Measurements from ENCODE around the gene SMIM31.

The SMIM31 gene

DNA sequence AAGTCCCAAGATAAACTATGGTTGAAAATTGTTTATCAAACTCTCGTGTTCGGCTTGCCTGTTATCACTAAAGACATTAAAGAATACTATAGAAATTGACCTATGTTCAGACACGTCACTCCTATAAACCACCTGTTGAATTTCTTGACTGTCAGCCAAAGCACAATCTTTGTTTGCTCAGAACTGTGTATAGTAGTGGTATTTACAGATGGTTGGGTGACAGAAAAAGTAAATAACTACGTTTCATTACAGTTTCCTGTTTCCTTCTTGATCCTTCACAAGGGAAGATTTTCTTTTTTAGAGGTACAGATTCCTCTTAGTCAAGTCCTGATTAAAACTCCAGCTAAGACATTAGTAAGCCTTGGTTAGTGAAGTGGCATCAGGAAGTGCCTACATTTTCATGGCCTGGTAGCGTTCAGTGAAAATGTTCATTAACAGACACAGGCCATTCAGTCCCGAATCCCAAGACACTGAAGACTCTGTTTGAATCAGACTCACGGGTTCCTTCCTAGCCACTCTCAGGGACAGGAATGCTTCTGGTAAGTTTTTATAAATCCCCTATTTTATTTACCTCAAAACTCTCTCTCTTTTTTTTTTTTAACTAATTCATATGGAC, at the start of gene SMIM31:
Gene SMIM31, plus strand, starts transcription at position 259 of the 616 bp plus-strand sequence. CDS start 16,313 bp downstream, outside the sequence.
- DNase-seq (ENCODE audit: low read depth in 2 of 2) = no peak

- DNase-seq (ENCODE audit: low read depth in 2 of 2) = no peak
Observed at GRCh38 chr4:164706675-164707074, 47.3 kb upstream of the SMIM31 start.

DNA sequence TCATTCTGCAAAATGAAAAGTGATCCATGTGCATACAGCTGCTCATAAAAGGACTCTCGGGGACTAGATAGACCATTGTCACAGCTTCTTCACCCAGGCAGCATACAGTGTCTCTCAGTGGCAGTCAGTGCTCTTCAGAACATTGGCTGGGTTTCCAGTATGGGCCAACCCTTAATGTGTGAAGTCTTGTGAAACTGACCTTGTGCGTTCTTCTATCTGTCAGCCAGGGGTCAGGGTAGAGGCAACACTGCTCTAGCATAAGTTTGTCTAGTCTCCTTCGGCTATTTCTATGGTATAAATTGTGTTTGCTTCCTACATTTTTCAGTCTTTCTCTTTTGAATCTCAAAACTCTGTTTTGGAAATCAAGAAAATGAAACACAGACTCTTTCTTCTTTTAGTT, 37.0 kb upstream of the SMIM31 start:
- DNase-seq (ENCODE audit: low read depth in 2 of 2) = no peak

GRCh38 chr4:164718827-164719226, 35.1 kb upstream of the SMIM31 start:
- DNase-seq (ENCODE audit: low read depth in 2 of 2) = no peak

- no peak for DNase-seq (ENCODE audit: low read depth in 2 of 2)
Observed at GRCh38 chr4:164725066-164725465, 28.9 kb upstream of the SMIM31 start.

DNA sequence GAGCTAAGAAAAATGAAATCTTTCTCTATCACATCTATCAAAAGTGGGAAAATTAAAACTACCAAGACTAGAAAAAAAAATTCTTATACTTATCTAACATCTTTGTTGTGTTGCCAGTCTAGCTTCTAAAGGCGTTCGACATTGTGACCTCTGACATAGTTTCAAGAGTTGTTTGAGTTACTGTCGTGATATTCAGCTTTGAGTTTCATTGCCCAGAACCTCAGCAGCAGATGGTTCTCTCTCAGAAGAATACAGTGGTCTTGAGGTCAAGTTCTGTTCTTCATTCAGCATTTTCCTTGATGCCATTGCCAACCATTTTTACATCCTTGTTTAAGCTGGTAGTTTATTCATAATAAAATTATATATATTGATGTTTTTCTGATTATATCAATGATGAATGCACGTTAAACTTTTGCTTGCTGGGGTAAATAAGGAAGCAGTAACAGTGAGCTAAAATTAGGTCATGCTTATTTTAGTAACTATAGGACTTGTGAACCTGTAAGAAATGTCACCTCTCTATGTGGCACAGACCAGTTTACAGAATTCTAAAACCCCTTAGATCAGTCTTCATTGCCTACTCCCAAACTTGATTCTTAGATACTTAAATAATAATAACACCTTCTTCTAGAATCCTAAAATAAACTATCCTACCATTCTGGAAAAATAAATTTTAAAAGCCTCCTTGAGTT, 23.1 kb upstream of the SMIM31 start:
- DNase-seq (ENCODE audit: low read depth in 2 of 2) = no peak

DNA sequence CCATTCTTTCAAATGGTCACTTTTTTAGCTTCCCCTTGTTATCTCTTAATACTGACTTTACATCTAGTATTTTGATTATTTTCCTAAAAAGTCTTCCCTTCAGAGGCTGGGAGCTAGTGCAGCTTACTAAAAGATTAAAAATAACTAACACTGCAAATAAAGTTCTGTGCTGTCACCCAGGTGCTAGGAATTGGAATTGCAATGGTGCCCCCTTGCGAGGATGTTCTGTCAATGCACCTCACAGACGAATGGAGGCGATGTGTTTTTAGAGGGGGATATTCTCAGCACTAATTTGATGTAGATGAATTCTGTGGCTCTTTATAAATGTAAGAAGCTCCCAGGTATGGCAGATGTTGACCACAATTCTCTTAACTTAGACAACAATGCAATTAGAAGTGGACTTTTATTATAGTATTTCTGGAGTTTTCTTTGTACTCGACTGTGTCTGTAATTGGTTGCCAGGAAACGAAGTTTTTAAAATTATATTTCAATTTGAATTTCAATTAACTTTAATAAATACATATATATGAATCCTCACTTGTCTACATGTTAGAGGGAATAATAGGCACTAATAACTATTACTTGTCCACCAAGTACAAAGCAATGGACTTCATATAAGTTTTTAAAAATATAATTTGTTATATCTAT, 22.0 kb upstream of the SMIM31 start:
- DNase-seq (ENCODE audit: low read depth in 2 of 2) = peak in 1 of 2 donors; percentile 13

GRCh38 chr4:164734484-164734883, 19.4 kb upstream of the SMIM31 start:
- DNase-seq (ENCODE audit: low read depth in 2 of 2) = no peak

GRCh38 chr4:164748375-164748774, 5.6 kb upstream of the SMIM31 start:
- no peak for DNase-seq (ENCODE audit: low read depth in 2 of 2)

- DNase-seq (ENCODE audit: low read depth in 2 of 2) = no peak
Observed at GRCh38 chr4:164755432-164755831, 1.5 kb downstream of the SMIM31 start.

GRCh38 chr4:164756686-164757085, 2.8 kb downstream of the SMIM31 start:
- DNase-seq (ENCODE audit: low read depth in 2 of 2) = no peak

- DNase-seq (ENCODE audit: low read depth in 2 of 2) = no peak
Observed at GRCh38 chr4:164761241-164761640, 7.3 kb downstream of the SMIM31 start.

GRCh38 chr4:164761746-164762275, 7.9 kb downstream of the SMIM31 start:
- no peak for DNase-seq (ENCODE audit: low read depth in 2 of 2)

DNA sequence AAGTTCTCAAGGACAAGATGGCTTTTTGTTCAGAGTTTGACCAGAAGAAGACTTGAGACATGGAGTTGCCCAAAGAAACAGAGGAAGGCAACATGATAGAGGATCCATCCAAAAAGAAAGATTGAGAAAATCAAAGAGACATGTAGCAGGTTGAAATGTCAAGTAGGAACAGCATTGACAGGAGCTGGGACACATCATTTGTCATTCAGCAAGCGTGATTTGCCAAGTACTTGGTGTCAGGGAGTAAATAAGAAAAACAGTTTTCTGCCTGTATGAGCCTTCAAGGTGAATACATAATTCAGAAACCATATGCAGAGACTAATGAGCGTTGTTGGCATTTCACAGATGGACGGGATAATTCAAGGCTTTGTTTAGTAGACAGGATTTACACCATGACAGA, 11.2 kb downstream of the SMIM31 start:
- DNase-seq (ENCODE audit: low read depth in 2 of 2) = no peak

- DNase-seq (ENCODE audit: low read depth in 2 of 2) = no peak
Observed at GRCh38 chr4:164765833-164766232, 11.9 kb downstream of the SMIM31 start.

DNA sequence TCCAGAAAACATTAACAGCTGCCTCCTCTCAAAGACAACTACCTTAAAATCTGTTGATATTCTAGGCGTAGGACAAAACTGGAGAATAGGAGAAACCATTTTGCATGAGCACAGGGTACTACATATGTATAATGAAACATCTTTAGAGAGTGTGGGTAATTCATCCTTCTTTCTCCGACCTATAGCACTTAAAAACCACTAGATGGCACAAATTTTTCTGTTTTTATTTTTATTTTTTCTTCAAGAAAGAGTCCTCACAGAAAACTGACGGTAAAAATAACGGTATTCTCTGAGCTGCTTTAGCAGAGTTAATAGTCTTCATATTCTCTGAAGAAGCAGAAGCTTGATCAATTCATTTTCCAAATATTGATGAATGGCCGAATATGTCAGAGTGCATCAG, 14.6 kb downstream of the SMIM31 start:
- DNase-seq (ENCODE audit: low read depth in 2 of 2) = no peak

DNA sequence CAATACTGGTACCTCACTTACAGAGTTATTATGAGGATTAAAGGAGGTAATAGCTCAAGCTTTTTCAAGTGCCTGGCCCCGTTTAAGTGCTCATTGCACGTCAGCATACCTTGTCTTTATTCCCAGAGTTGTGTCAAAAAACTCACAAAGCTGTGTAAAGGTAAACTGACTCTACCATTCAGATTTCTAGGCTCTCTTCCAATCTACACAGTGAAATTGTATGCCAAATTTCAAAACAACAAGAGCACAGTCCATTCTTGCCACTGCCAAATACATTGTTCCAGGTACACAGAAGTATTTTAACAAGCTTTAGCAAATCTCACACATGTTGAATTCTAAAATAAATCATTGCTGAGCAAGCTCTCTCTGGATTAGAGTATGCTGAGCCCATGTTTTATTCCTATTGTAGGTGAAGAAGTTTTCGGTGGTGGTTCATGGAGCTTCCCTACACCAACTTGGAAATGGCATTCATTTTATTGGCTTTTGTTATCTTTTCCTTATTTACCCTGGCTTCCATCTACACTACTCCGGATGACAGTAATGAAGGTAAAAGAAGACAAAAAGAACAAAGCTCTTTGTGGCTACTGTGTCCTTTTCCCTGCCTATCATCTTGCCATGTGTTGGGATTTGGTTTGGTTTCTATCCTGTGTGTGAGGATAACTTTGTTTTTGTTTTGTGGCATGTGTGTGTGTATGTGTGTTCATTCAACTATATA, 16.2 kb downstream of the SMIM31 start:
- no peak for DNase-seq (ENCODE audit: low read depth in 2 of 2)

DNA sequence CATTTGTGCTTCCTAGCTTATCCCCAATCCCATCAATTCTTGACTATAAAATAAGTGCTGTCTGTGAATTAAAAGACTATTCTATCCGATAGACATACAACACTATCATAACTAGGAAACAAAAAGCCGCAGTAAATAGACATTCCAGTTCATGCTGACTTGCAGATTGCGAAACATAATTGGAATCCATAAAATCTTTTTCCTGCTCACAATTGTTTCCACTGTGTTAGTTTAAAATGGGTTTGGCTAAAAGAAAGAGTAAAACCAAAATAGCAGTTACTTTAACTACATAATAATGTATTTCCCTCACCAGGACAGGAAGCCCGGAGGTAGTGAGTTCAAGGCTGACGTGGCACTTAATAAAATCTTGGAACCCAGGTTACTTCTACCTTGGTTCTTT, 17.2 kb downstream of the SMIM31 start:
- no peak for DNase-seq (ENCODE audit: low read depth in 2 of 2)

DNA sequence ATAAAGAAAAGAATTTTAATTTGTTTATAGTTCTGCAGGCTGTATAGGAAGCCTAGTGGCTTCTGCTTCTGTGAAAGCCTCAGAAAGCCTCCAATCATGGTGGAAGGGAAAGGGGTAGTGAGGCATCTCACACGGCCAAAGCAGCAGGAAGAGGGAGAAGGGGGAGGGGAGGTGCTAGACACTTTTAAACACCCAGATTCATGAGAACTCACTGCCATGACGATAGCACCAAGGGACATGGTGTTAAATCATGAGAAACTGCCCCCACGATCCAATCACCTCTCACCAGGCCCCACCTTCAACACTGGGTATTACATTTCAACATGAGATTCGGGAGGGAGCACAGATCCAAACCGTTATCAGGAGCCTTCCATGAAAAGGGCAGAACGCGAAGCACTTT, 18.1 kb downstream of the SMIM31 start:
- no peak for DNase-seq (ENCODE audit: low read depth in 2 of 2)

DNA sequence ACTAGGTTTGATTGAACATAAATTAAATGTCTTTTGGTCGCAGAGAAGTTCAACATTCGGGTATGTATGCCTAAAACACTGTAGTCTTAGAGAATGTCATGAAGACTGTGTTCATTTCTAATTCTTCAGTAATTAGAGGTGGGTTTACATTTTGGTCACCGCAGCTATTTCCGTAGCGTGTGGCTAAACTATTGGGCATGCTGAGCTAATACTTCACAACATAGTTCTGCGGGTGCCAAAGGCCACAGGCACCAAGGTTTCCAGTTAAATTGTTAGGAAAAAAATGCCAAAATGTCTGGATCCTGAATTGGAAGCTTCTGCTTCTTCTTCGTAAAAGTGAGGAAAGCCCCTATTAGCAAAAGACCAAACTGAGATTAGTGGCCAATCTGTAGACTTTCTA, 25.1 kb downstream of the SMIM31 start:
- DNase-seq (ENCODE audit: low read depth in 2 of 2) = no peak

DNA sequence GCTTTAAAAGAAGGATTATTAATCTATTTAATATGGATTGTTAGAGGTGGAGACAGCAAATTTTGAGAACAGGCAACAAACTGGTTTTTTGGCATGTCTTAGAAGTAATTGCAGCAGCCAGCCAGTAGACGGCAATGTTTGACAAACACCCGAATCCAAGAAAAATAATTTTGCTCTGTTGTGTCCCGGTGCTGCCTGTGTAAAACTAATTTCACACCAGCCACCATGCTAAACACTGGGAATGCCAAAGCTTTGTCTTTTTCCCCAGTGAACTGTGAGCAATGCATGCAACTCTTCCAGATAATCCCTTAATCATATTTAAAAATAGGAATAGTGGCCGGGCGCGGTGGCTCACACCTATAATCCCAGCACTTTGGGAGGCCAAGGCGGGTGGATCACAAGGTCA, 25.9 kb downstream of the SMIM31 start:
- no peak for DNase-seq (ENCODE audit: low read depth in 2 of 2)

DNA sequence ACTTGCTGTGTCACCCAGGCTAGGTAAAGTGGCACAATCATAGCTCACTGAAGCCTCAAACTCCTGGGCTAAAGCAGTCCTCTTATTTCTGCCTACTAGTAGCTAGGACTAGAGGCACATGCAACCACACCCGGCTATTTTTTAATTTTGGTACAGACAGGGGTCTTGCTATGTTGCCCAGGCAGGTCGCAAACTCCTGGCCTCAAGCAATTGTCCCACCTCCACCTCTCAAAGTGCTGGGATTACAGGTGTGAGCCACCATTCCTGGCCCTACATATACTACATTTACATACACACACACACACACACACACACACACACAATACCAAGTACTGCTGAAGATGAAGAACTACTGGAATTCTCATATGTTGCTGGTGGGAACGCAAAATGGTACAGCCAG, 26.9 kb downstream of the SMIM31 start:
- no peak for DNase-seq (ENCODE audit: low read depth in 2 of 2)

All from stimulated activated CD8-positive, alpha-beta memory T cell treated with anti-CD3 and anti-CD28 coated beads, Interleukin-7, amount 100 ng/mL, for 1 hour (primary cell).